Transverse colon (tissue), 4 donors: ENCODE results near the gene SYT7. TPM values are rescaled to one million over a fixed set of nuclear protein-coding genes. Genes with fewer than 3 reads are reported as not detected.

Experiments
- DNase-seq: peaks from one replicate; pipeline ENCODE4 v3.0.0-alpha.2; 2019
- H3K27ac ChIP-seq, 4 donors: fragments of 200-600 bp; sonication (generic); 2 replicates each; pipeline ENCODE4 v1.5.1; 2016 to 2018; ENCODE audit warnings: inconsistent platforms in 4 of 4
- H3K27me3 ChIP-seq: fragments of 200-600 bp; sonication (generic); 2 replicates; pipeline ENCODE4 v1.5.1; 2017; ENCODE audit warnings: inconsistent platforms
- H3K36me3 ChIP-seq, 4 donors: fragments of 200-600 bp; sonication (generic); 2 replicates each; pipeline ENCODE4 v1.5.1; 2017 to 2019; ENCODE audit warnings: inconsistent platforms in 4 of 4
- H3K4me1 ChIP-seq, 4 donors: fragments of 200-600 bp; sonication (generic); 2 replicates each; pipeline ENCODE4 v1.5.1; 2017 to 2020; ENCODE audit warnings: inconsistent platforms in 4 of 4
- H3K4me3 ChIP-seq, 4 donors: fragments of 200-600 bp; sonication (generic); 1 replicate in 1 of 4; 2 replicates in 3 of 4; pipeline versions ENCODE4 v1.5.1 to v1.6.1; 2017 to 2019; ENCODE audit warnings: inconsistent platforms in 4 of 4
- H3K9me3 ChIP-seq, 2 donors: fragments of 200-600 bp; sonication (generic); 2 replicates each; pipeline ENCODE4 v1.5.1; 2017 to 2019; ENCODE audit warnings: inconsistent platforms in 2 of 2
- EP300 ChIP-seq: sonication (generic); formaldehyde crosslinking; IDR thresholded peaks from one replicate; pipeline ENCODE4 v1.6.1; 2017; ENCODE audit warnings: antibody characterized with exemption, low read depth
- POLR2A ChIP-seq: fragments of 450-650 bp; IDR thresholded peaks from one replicate; pipeline ENCODE4 v1.6.1; 2016; ENCODE audit warnings: antibody characterized with exemption, mild to moderate bottlenecking, moderate library complexity
- POLR2AphosphoS5 ChIP-seq, 3 donors: sonication (generic); formaldehyde crosslinking; IDR thresholded peaks; one replicate each; pipeline ENCODE4 v1.6.1; 2016; ENCODE audit warnings: antibody characterized with exemption in 3 of 3
- WGBS, 2 donors: methylation state at CpG; one replicate each; pipeline ENCODE4 v1.1.5; 2018; ENCODE audit warnings: low coverage in 1 of 2; 5-methylcytosine and 5-hydroxymethylcytosine counted together
- in situ Hi-C, 4 donors: fragments of 200-750 bp; cut with MboI; loops; one replicate each; pipeline versions ENCODE4 v1.15.0 to v1.15.1; 2017; ENCODE audit warnings: low sequenced_read_pairs in 3 of 4, low pct_ligation_motif_present in 1 of 4, low pct_unique_long_range_greater_than_20kb in 1 of 4
- intact Hi-C: fragments of 100-400 bp; cut with DNase I; formaldehyde crosslinking; loops from one replicate; pipeline ENCODE4 v1.15.1; 2023; ENCODE audit warnings: low total_unique reads
- total RNA-seq, 4 donors: library from RNA; depleted of rRNA; stranded (reverse); fragments of >200 nt; gene quantifications; one replicate each; pipeline ENCODE4 v1.1.0, GENCODE V29; 2016
- TF ChIP-seq, protein P1 (sequence below), 5 experiments: fragments of 200-600 bp in 3 of 5; fragments of 450-650 bp in 2 of 5; sonication (generic) in 3 of 5; IDR thresholded peaks; 1 replicate in 2 of 5; 2 replicates in 3 of 5; pipeline ENCODE4 v1.5.1; 2016 to 2017; ENCODE audit warnings: antibody characterized with exemption in 5 of 5, inconsistent platforms in 3 of 5, mild to moderate bottlenecking in 2 of 5, moderate library complexity in 1 of 5

Gene SYT7
- total RNA-seq, 4 donors from 2014 or later: 6.8 to 26.2 (median 12.8) TPM

- H3K4me1 ChIP-seq: peaks cover 14 to 22% (median 20%) of the 10 kb centered on the region in 4 donors
- no peaks in the 10 kb centered on the region for H3K36me3 ChIP-seq
- TF ChIP-seq, protein P1, sequence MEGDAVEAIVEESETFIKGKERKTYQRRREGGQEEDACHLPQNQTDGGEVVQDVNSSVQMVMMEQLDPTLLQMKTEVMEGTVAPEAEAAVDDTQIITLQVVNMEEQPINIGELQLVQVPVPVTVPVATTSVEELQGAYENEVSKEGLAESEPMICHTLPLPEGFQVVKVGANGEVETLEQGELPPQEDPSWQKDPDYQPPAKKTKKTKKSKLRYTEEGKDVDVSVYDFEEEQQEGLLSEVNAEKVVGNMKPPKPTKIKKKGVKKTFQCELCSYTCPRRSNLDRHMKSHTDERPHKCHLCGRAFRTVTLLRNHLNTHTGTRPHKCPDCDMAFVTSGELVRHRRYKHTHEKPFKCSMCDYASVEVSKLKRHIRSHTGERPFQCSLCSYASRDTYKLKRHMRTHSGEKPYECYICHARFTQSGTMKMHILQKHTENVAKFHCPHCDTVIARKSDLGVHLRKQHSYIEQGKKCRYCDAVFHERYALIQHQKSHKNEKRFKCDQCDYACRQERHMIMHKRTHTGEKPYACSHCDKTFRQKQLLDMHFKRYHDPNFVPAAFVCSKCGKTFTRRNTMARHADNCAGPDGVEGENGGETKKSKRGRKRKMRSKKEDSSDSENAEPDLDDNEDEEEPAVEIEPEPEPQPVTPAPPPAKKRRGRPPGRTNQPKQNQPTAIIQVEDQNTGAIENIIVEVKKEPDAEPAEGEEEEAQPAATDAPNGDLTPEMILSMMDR (IDR thresholded peaks at IDR 0.05): no peak
- no peak overlapping the region for H3K4me3 ChIP-seq
- peak overlapping the region in 3 of 4 donors; percentile 55 to 78 (median 75) for H3K27ac ChIP-seq
- peaks cover 43% of the 10 kb centered on the region for H3K27me3 ChIP-seq
- in situ Hi-C loops: no loop called here
- 73 to 81% methylated on average over 6 to 14 of the region's 14 CpGs for WGBS, 2 donors
- no peak for DNase-seq
- no peaks in the 10 kb centered on the region for H3K9me3 ChIP-seq
- intact Hi-C loops: no loop called here
These were observed 69.9 kb downstream of the SYT7 start for GRCh38 chr11:61510974-61511373.

GRCh38 chr11:61510166-61510919 is 70.5 kb downstream of the SYT7 start:
- Histone ChIP-seq H3K27ac (peak overlapping the region in 3 of 4 donors; percentile 55 to 78 (median 75)), H3K27me3 (peaks cover 43% of the 10 kb centered on the region)
- WGBS, 2 donors: 82% methylated on average over 16 of the region's 16 CpGs; no CpG with 5 or more reads in 1 of the 2 donors

DNA sequence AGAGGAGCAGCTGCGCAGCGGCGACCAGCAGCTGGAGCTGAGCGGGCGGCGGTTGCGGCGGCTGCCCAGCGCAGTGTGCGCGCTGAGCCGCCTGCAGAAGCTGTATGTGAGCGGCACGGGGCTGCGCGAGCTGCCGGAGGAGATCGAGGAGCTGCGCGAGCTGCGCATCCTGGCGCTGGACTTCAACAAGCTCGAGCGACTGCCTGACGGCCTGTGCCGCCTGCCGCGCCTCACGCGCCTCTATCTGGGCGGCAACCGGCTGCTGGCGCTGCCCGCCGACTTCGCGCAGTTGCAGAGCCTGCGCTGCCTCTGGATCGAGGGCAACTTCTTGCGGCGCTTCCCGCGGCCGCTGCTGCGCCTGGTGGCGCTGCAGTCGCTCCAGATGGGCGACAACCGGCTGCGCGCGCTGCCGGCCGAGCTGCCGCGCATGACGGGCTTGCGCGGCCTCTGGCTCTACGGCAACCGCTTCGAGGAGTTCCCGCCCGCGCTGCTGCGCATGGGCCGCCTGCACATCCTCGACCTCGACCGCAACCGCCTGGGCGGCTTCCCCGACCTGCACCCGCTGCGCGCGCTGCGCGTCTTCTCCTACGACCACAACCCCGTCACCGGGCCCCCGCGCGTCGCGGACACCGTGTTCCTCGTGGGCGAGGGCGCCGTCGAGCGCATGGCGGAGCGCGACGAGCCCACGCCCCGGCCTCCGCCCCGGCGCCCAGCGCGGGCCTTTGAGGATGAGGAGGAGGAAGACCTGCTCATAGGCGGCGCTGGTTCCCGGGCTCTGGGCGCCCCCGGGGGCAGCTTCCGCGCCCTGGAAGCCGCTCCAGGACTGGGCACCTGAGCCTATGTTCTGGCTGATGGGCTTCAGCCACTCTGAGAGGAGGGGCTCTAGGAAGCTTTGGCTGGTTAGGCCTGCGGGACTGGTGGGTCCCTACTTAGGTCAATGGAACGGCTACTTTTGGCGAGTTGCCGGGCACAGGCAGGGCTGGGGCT is 71.5 kb downstream of the SYT7 start:
- Histone ChIP-seq H3K4me3 (peak overlapping the region in 2 of 4 donors; percentile 24 to 44), H3K4me1 (peaks cover 14 to 22% (median 20%) of the 10 kb centered on the region in 4 donors), H3K36me3 (no peaks in the 10 kb centered on the region), H3K27me3 (peaks cover 43% of the 10 kb centered on the region), H3K9me3 (no peaks in the 10 kb centered on the region), H3K27ac (peak overlapping the region; percentile 55 to 78 (median 72))
- 13% methylated on average over 60 of the region's 117 CpGs; no CpG with 5 or more reads in 1 of the 2 donors for WGBS, 2 donors
- in situ Hi-C loops (no loop called here), intact Hi-C loops (no loop called here)
- peak; percentile 71 for DNase-seq
- no peak for TF ChIP-seq POLR2AphosphoS5 (IDR thresholded peaks at IDR 0.05)
- TF ChIP-seq, protein P1 (IDR thresholded peaks at IDR 0.05): peak; percentile 35 to 73 (median 50)

More at GRCh38 chr11:61510166-61510919, 70.5 kb downstream of the SYT7 start:
- H3K4me3 ChIP-seq: no peak overlapping the region
- no peaks in the 10 kb centered on the region for H3K9me3 ChIP-seq
- intact Hi-C loops (no loop called here), in situ Hi-C loops (no loop called here)
- TF ChIP-seq POLR2AphosphoS5 (IDR thresholded peaks at IDR 0.05) (no peak), EP300 (no peak), POLR2A (no peak)
- TF ChIP-seq, protein P1 (IDR thresholded peaks at IDR 0.05): no peak
- H3K4me1 ChIP-seq: peaks cover 14 to 22% (median 20%) of the 10 kb centered on the region in 4 donors
- H3K36me3 ChIP-seq: no peaks in the 10 kb centered on the region
- DNase-seq: no peak
